HG03095 (cell line): ENCODE data around the gene GSTA4.
"Not testable (repeated sequence)": the region's sequence is repeated elsewhere in the genome, so short reads cannot be mapped to it uniquely, and the experiment has no call there.

Experiments
- ATAC-seq: cut with Tn5 transposase; IDR thresholded peaks from one replicate; pipeline ENCODE4 v1.9.1; 2021; ENCODE audit warnings: moderate library complexity; ENCODE audit not compliant: unreplicated experiment

The GSTA4 gene

DNA sequence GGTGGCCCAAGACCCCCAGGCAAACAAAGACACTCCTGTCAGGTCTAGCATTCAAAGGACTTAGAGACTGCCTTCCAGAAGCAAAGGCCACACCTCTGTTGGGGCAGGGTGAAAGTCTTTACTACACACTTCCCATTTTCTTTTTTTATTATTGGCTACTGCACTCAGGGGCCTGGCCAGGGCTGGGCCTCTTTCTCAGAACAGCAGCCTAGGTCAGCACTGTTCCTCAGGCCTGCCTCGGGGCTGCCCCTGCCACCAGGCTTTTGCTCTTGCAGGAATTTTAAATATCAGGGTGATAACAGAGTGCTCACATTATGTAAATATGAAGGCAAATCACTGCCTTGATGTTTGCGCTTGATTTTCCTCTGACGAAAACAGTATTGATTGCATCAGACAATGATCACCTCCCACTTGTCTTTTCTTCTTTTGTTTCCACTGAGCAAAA is 18.5 kb downstream of the GSTA4 start:
- peak; percentile 87 for ATAC-seq

DNA sequence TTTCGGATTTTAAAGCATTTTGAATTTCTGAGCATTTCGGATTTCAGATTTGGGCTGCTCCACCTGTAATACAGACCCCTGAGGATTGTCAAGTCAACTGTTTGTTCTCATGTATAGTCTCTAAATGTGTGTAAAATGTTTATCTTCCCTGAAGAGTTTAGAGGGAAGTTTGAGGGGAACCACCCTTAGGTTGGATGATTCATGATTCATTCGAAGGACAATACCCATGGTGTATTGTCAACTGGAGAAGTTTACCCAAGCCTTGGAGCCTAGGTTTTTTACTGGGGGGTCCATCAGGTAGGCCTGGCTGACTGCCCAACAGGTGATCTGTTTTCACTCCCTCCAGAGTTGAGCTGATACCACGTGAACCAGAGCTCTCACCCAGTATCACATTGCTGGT is 18.9 kb downstream of the GSTA4 start:
- ATAC-seq, result peak; percentile 27

DNA sequence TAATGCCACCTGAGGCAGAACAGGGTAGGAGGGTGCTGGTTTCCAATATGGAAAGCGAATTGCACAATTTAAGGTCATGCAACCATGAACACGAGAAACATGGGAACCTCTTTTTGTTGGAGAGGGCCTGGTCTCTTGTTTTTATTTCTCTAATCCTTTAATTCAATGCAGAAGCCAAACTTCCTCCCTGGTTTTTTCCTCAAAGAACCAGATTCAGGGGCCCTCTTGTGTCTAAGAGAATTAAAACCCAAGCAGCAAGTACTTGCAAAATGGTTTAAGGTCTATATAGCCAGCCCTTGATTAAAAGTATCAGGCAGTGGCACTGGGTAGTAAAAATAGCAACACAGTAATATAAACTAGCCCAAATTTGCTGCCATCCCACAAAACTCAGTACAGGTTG is 19.5 kb downstream of the GSTA4 start:
- no peak for ATAC-seq

DNA sequence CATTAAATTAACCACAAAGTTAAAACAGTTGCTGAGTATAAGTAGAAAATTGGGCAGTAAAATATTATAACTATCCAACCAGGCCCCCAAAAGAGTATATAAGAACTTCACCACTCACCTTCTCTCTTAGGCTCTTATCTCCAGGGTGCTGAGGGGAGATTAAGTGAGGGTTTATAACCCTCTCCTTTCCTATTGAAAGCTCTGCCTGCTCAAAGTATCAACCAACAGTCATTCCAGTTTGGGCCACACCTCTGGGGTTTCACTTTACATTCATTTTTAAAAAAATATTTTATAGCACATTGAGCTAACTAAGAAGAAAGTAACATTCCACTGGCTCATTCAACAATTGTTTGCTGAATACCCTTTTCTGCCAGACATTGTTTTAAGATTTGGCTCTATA is 22.1 kb downstream of the GSTA4 start:
- no peak for ATAC-seq

DNA sequence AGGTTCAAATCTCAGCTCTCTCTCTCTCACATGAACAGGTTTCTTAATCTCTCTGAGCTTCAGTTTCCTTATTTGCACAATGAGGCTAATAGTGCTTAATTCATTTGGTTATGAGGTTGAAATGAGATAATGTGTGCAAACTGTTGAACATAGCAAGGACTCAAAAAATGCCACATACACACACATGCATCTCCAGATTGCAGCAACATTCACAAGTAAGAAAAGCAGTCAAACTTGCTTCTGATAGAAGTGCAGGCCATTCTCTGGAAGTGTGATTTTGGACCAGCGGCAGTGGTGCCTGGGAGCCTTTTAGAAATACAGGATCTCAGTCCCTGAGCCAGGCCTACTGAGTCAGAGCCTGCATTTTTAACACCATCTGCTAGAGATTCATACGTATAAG is 25.7 kb downstream of the GSTA4 start:
- ATAC-seq, result no peak

DNA sequence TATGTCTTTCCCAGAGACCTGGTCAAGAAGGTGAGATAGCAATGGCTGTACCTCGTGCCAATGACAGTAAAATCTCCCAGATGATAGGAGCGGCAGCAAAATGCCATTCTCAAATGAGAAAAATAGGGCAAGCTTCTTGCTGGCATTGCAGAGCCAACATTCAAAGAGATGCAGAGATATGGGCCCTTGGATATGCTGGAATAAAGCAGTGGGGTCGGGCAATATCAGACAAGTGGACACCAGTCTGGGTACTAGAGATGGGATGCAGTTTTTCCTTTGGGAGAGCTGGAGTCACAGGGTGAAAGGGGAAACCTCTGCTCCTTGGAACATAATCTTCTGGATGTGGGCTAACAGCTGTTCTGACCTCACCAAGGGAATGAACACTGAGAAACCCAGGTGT is 29.0 kb downstream of the GSTA4 start:
- no peak for ATAC-seq

DNA sequence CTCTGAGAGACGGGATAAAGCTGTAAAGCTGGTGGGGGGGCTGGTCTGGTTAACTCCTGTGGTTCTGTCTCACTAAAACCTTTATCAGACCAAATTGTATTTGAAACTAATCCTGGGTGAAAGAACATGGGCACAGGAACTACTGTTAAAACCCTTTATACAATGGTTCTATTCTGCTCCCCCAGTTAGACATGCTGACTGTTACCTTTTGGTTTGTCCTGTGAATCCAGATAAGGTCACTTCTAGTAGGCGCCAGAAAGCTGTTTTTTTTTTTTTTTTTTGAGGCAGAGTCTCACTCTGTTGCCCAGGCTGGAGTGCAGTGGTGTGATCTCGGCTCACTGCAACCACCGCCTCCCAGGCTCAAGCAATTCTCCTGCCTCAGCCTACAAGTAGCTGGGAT is 29.7 kb downstream of the GSTA4 start:
- ATAC-seq, result no peak

DNA sequence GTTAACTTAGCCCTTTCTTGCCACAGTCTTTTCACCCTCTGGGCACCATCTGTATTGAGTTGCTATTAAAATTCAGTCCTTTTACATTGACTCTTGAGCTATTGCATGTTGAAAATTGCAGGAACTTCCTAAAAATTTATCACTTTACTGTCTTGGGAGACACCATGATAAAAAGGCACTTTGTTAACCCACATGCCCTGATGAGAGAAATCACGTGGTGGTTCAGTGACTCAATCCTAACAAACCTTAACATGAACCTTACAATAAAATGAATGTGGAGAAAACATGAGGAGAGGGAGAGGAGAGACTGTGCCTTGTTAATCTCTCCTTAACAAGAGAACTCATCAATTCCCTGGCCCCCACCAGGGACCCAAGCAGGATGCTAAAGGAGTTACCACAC is 30.8 kb downstream of the GSTA4 start:
- ATAC-seq, result no peak

DNA sequence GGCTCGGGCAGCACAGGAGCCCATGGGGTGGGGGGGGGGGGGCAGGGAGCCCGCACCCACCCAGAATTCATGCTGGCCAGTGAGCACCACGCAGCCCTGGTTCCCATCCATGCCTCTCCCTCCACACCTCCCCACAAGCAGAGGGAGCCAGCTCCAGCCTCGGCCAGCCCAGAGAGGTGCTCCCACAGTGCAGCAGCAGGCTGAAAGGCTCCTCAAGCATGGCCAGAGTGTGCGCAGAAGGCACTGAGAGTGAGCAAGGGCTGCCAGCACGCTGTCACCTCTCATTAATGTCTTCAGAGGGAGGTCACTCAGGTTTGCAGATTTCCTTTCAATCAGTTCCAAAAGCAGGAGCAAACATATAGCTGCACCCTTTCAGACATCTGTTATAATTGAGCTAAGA is 32.4 kb downstream of the GSTA4 start:
- ATAC-seq, result no peak

DNA sequence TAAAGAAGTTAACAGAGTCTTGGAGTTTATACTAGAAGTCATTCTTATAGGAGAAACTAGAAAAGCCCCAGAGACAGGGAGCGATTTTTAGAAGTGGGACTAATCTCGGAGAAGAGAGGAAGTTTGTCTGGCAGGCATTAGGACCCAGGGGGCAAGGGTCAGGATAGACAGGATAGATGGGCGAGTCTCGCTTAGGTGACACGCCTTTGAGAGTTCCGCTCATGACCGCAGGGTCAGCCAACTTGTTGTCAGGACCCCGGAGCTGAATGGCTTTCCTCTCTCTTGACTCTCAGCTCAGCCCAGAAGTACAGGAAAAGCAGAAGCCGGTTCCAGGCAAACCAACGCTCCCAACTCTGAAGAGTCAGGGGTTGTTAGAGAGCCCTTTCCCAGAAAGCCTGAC is 34.1 kb downstream of the GSTA4 start:
- not testable (repeated sequence) for ATAC-seq

DNA sequence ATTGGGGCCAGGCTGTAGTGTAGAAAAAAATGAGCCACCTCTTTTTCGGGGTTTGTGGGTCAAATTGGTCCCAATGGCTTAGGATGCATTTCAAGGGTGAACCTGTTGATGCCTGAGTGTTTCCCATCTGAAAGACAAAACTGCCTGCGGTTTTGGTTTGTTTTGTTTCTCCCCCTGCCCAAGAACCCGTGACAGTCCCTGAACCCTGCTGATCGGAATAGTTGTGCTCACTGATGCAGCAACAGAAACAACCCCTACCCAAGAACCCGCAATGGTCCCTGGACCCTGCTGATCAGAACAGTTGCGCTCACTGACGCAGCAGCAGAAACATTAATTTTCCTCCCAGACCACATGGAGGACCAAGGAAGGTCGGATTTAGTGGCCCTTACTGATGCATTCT is 34.9 kb downstream of the GSTA4 start:
- ATAC-seq, result not testable (repeated sequence)

DNA sequence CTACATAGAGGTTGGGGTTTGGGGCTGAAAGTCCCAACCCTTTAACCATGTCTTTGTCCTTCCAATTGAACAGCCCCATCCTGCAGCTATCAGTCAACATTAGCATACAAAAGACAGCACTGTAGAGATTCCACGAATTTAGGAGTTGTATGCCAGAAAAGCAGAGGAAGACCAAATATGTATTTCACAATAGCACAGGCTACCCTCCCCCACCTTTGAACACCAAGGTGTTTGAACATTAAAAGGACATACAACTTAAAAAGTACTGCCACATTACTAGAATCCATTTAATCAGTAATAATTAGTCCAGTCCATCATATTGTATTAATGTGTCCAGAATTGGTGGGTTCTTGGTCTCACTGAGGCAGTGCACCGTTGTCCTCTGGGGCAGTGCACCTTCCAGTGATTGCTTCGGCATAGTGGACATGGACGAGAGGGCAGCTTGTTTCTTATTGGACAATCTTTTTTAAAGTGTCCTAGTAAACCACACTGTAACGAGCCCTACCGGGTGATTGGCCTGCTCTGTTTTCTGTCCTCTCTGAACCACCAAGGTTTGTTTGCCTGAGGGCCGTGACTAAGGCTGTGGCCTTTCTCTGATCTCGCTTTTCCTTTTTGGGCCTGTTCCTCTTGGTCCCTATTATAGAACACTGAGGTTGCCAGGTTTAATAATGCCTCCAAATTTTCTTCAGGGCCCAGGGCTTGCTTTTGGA is 36.4 kb downstream of the GSTA4 start:
- no peak for ATAC-seq

DNA sequence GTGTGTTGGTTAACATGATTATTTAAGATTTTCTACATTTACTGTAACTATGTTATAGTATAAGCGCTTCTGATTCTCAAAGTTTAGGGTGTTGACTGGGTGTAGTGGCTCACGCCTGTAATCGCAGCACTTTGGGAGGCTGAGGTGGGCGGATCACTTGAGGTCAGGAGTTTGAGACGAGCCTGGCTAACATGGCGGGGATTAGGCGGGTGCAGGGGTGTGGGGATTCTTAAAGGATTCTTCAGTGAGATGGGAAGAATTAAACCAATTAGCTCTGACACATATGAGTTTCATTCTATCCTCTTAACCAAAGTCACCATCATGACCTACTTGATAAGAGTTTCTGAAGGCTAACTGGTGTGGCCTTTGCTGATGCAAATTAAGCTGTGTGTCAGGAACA is 39.2 kb downstream of the GSTA4 start:
- no peak for ATAC-seq

DNA sequence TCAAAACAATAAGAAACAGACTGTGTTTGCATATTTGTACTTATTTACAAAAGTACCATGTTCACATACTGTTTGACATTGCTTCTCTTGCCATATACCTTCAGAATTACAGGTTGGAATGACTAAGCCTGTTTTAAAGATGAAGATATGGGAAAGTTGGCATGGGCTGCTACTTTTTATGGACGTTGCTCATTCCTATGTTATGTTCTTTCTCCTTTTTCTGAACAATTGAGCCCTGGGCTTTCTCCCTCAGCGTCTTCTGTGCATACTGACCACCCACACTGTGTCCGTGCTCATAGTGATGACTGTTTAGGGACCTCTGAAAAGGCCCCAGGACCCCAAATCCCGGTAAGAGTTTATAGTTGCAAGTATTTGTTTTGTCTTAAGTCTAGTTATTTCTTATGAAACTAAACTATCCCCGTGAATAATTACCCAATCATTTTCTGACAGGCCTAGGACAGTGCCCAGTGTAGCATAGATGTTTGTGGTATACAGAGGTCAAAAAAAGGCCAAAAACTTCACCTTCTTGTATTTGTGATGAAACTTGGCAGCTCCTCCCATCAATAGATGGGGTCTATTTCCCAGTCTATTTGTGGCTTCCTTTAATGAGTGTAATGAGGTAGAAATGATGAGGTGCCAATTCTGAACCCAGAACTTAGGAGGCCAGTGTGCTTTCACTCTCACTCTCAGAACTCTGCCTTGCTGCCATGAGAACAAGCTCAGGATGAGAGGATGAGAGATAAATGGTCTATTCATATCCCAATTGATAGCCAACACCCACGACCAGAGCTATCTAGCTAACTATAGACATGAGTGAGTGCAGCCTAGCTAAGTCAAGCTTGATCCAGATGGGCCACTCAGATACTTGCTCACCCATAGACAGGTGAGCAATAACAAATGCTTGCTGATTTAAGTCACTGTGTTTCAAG is 40.9 kb downstream of the GSTA4 start:
- ATAC-seq, result no peak

DNA sequence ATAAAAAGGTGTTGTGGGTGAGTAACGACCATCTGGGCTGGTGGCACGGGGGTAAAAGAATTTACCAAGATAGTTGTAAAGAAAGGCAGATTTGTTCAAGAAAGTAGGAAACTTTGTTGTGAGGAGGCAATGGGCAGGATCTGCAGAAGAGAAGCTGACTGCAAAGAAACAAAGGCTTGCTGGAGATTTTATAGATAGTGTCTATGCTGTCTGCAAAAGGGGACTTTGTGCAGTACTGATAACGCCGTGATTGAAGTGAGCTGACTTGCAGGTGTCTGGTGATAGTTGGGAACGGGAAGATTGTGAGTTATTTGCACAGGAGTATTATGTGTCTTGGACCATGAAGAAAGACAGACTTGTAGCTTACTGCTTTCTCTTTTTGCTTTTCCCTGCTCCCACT is 48.8 kb downstream of the GSTA4 start:
- no peak for ATAC-seq

DNA sequence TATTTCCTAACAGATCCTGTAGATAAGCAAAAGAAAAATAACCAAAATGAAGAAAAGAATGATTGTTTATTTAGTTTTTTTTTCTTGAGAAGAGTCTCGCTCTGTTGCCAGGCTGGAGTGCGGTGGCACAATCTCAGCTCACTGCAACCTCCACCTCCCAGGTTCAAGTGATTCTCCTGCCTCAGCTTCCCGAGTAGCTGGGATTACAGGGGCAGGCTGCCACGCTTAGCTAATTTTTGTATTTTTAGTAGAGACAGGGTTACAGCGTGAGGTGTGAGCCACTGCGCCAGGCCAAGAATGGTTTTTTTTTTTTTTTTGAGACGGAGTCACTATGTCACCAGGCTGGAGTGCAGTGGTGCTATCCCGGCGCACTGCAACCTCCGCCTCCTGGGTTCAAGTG is 52.3 kb downstream of the GSTA4 start:
- ATAC-seq, result not testable (repeated sequence)

DNA sequence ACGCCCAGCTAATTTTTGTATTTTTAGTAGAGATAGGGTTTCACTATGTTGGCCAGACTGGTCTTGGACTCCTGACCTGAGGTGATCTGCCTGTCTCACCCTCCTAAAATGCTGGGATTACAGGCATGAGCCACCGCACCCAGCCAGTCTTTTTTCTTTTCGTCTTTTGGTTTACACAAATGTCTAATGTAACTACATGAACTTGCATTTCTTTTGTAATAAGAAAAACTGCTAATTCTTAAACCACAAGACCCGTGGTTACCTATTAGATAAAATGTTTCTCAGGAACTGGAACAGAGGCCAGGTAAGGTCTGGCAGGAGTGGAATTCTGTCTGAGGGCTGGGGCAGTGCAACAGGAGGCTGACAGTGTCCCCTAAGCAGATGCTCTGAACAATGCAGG is 52.9 kb downstream of the GSTA4 start:
- ATAC-seq, result no peak

DNA sequence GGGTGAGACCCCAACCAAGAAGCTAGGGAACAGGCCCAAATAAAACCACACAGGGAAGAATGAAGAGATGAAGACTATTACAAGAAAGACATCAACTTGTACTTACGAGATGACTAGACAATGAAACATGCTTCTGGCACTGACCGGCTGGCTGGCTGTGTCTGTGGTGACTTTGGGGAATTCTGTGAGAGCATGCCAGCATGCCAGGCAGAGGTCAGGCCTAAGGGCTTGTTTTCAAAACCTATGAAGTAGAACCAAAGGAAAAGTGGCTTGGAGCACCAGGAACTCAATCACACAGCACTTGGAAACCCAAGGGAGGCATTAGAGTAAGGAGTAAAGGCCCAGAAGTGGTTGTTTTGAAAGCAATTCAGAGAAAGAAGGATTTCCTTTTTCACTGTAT is 57.2 kb downstream of the GSTA4 start:
- no peak for ATAC-seq

DNA sequence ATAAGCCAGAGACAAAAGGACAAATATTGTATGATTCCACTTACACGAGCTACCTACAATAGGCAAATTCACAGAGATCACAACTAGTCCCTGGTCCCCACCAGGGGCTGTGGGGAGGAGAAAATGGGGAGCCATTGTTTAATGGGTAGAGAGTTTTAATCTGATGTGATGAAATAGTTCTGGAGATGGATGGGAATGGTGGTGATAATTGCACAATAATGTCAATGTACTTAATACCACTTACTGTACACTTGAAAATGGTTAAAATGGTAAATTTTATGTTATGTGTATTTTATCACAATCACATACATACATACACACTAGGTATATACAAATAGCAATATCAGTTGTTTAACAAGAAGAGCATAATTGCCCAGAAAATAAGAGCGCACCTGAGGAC is 61.3 kb downstream of the GSTA4 start:
- no peak for ATAC-seq

DNA sequence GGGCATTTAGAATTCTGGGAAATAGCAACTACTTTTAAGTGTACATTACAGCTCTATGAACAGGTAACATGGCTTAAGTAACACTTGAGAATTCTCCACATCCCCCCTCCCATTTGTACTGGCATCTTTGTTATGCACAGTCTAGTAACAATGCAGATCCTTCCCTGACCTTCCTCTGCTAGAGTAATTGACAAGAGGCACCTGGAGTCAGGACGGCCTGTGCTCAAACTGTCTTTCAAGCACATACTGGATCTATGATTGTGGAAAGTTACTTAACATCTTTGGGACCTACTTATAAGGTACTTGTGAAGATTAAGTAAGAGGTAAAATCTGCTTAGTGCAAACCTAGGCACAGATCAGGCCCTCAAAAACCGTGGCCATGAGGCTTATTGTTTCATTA is 63.7 kb downstream of the GSTA4 start:
- ATAC-seq, result no peak

DNA sequence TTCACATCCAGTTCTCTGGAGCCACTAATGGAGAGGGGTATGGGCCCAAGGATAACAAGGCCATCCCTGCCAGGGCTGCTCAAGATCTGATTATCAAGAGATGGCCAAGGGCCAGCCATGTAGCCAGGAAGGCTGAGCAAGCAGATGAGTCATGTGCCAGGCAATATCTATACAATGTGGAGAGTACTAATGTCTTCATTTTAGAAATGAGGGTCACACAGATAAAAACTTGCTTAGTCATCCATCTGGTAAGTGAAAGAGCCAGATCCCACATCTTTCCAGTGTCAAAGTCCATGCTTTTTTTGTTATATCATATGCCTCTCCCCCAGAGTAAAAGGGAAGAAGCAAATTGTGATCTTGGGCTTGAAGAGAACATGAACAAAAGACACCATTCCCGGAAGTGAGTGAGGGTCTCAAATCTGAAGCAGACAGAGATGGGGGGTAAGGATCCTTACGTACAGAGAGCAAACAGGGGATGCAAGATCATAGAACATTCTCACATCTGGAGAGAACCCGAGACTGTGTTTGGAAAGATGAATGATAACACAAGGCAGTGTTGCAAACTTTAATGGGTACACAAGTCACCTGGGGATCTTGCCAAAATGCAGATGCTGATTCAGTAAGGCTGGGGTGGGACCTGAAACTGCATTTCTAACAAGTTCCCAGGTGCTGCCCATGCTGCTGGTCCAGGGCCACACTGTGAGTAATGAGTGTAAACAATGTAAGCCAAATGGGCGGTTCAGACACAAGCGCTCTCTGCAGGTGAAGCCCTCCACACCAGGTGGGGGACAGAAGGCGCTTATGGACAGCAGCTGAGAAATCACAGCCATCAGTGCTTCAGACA is 65.5 kb downstream of the GSTA4 start:
- no peak for ATAC-seq
